ENCODE data around the gene CYP1A2.

GRCh38 chr15:74768099-74768770 lies 19.6 kb downstream of the CYP1A2 start:
- TF ChIP-seq CTCF (conservative IDR thresholded peaks at IDR 0.05; ENCODE audit: low read length), result no peak
- no peak for TF ChIP-seq EZH2phosphoT487 (IDR thresholded peaks at IDR 0.05; ENCODE audit: borderline replicate concordance, low read depth, low read length)

Measured in OCI-LY7 (cell line).